Loucy (cell line): ENCODE results near the gene ZNF160.

ENCODE experiments used
- H2AFZ ChIP-seq: fragments of 200-600 bp; sonication (generic); 2 replicates; pipeline ENCODE4 v1.6.0; 2016; ENCODE audit warnings: antibody characterized with exemption, mild to moderate bottlenecking, low read length, moderate library complexity
- H3F3A ChIP-seq: fragments of 200-600 bp; 2 replicates; pipeline ENCODE4 v1.6.0; 2016; ENCODE audit warnings: antibody characterized with exemption, low read depth, mild to moderate bottlenecking
- H3K27me3 ChIP-seq: fragments of 200-600 bp; sonication (generic); 2 replicates; pipeline ENCODE4 v1.6.1; 2014; ENCODE audit warnings: low read length, mild to moderate bottlenecking; ENCODE audit not compliant: insufficient read depth, poor library complexity, severe bottlenecking
- H3K36me3 ChIP-seq: fragments of 200-600 bp; sonication (generic); 2 replicates; pipeline ENCODE4 v1.6.1; 2016; ENCODE audit warnings: low read length; ENCODE audit not compliant: insufficient read depth
- H3K4me1 ChIP-seq: fragments of 200-600 bp; sonication (generic); 2 replicates; pipeline ENCODE4 v1.5.1; 2014; ENCODE audit warnings: low read length, mild to moderate bottlenecking; ENCODE audit not compliant: insufficient read depth, poor library complexity, severe bottlenecking
- H3K4me2 ChIP-seq: fragments of 200-600 bp; sonication (generic); 2 replicates; pipeline ENCODE4 v1.6.0; 2014; ENCODE audit warnings: antibody characterized with exemption, low read length, low read depth, mild to moderate bottlenecking; ENCODE audit not compliant: poor library complexity, severe bottlenecking
- H3K4me3 ChIP-seq: fragments of 200-600 bp; sonication (generic); 2 replicates; pipeline ENCODE4 v1.5.1; 2014; ENCODE audit warnings: low read length, mild to moderate bottlenecking, mixed read lengths; ENCODE audit not compliant: poor library complexity, severe bottlenecking
- H3K79me2 ChIP-seq: fragments of 200-600 bp; sonication (generic); 2 replicates; pipeline ENCODE4 v1.6.1; 2014; ENCODE audit warnings: low read length; ENCODE audit not compliant: insufficient read depth
- H3K9ac ChIP-seq: fragments of 200-600 bp; sonication (generic); 2 replicates; pipeline ENCODE4 v1.6.0; 2014; ENCODE audit warnings: mild to moderate bottlenecking, low read depth, low read length, moderate library complexity; ENCODE audit not compliant: poor library complexity, severe bottlenecking
- H3K9me2 ChIP-seq: fragments of 200-600 bp; sonication (generic); replicated peaks from 2 replicates; pipeline ENCODE4 v1.6.1; 2016; ENCODE audit warnings: low read depth, low read length, mixed read lengths
- H3K9me3 ChIP-seq: fragments of 200-600 bp; sonication (generic); 2 replicates; pipeline ENCODE4 v1.6.1; 2014; ENCODE audit warnings: mild to moderate bottlenecking, antibody characterized with exemption, low read length, low read depth; ENCODE audit not compliant: insufficient read depth
- H4K20me1 ChIP-seq: fragments of 200-600 bp; sonication (generic); 2 replicates; pipeline ENCODE4 v1.6.0; 2014; ENCODE audit warnings: antibody characterized with exemption, low read length, mild to moderate bottlenecking; ENCODE audit not compliant: insufficient read depth, poor library complexity, severe bottlenecking
- CTCF ChIP-seq: fragments of 200-600 bp; sonication (generic); conservative IDR thresholded peaks from 2 replicates; pipeline ENCODE4 v1.5.1; 2014; ENCODE audit warnings: mild to moderate bottlenecking, antibody characterized with exemption, low read length
- EZH2phosphoT487 ChIP-seq: fragments of 200-600 bp; IDR thresholded peaks from 2 replicates; pipeline ENCODE4 v1.6.1; 2018; ENCODE audit warnings: antibody characterized with exemption, mild to moderate bottlenecking, moderate library complexity, borderline replicate concordance

ZNF160 gene

DNA sequence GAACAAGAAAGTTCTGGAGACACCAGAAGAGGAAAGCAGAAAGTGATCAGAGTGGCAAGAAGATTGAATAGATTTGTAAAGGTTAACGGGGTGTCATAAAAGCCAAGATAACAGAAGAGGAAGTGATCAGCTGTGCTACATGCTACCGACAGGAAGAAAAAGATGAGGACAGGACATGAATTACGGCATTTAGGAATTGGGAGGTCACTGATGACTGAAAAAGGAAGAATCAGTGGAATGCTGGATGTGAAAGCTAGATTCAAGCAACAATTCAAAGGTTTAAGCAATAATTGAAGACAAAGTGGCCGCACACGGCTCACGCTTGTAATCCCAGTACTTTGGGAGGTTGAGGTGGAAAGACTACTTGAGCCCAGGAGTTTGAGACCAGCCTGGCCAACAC lies 15.1 kb downstream of the ZNF160 start:
- H3K27me3 ChIP-seq: no peaks in the 10 kb centered on the region
- H3F3A ChIP-seq: no peaks in the 10 kb centered on the region
- H3K36me3 ChIP-seq: peaks cover 79% of the 10 kb centered on the region; the same call in 1 of the 2 replicates

DNA sequence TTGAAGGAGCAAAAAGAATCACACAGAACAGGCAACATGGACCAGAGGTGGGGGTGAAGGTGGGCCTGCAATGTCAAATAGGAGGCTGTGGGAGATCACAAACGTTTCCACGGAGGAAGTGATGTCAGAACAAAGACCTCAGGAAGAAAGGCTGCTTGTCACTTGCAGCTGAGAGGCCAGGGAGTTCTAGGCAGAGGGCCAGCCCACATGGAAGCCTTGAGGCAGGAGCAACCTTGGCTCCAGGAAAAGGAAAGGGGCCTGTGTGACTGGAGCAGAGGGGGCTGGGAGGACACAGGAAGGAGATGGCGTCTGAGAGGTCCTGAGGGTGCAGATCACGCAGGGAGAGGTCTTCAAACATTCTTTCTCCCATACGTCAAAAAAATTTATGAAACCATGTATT lies 16.3 kb downstream of the ZNF160 start:
- Histone ChIP-seq H3K4me2 (no peak overlapping the region), H3K9ac (no peak overlapping the region), H3K4me1 (no peaks in the 10 kb centered on the region), H3F3A (no peaks in the 10 kb centered on the region), H3K9me2 (no peaks in the 10 kb centered on the region), H3K9me3 (no peaks in the 10 kb centered on the region), H3K36me3 (peaks cover 84% of the 10 kb centered on the region; the same call in 1 of the 2 replicates), H2AFZ (no peak overlapping the region), H3K4me3 (no peak overlapping the region), H3K79me2 (no peaks in the 10 kb centered on the region; the same call in 1 of the 2 replicates), H3K27me3 (no peaks in the 10 kb centered on the region), H4K20me1 (peaks cover 4% of the 10 kb centered on the region)
- TF ChIP-seq EZH2phosphoT487: no peak
- no peak for TF ChIP-seq CTCF

More for the DNA sequence above, 15.1 kb downstream of the ZNF160 start:
- H3K9me3 ChIP-seq: no peaks in the 10 kb centered on the region
- H3K9ac ChIP-seq: no peak overlapping the region
- no peak overlapping the region for H2AFZ ChIP-seq
- H3K79me2 ChIP-seq: peaks cover 7% of the 10 kb centered on the region; the same call in 1 of the 2 replicates
- no peaks in the 10 kb centered on the region for H3K9me2 ChIP-seq
- H3K4me2 ChIP-seq: no peak overlapping the region
- no peak overlapping the region for H3K4me3 ChIP-seq
- H3K4me1 ChIP-seq: no peaks in the 10 kb centered on the region
- TF ChIP-seq EZH2phosphoT487 (no peak), CTCF (no peak)
- peaks cover 7% of the 10 kb centered on the region for H4K20me1 ChIP-seq

DNA sequence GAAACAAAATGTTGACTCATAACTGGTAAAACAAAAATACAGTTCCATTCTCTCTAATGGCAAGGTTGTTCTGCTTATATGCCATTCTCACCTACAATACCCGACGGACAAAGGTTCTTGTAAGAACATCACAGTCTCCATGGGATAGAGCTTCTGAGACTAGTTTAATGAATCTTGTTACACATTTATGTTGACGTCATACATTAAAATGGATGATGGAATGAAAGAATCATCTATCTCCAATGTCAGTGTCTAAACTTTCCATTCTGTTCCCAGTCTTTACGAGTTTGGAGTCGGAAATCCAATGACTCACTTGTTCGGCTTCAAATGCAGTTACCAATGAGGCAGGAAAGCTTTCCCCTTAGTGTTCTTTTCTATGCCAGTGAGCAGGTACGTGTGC lies 17.7 kb downstream of the ZNF160 start:
- Histone ChIP-seq H2AFZ (no peak overlapping the region), H3K4me1 (no peaks in the 10 kb centered on the region), H3K9me3 (no peaks in the 10 kb centered on the region), H4K20me1 (no peaks in the 10 kb centered on the region), H3F3A (no peaks in the 10 kb centered on the region), H3K79me2 (no peaks in the 10 kb centered on the region; the same call in 1 of the 2 replicates), H3K36me3 (peaks cover 74% of the 10 kb centered on the region; the same call in 1 of the 2 replicates), H3K9me2 (no peaks in the 10 kb centered on the region), H3K27me3 (no peaks in the 10 kb centered on the region), H3K4me2 (no peak overlapping the region), H3K4me3 (no peak overlapping the region), H3K9ac (no peak overlapping the region)
- TF ChIP-seq EZH2phosphoT487 (no peak), CTCF (no peak)
